NCI-H510A (cell line): Measurements from ENCODE around the gene PACRG.

Experiments
- DNase-seq: peaks from one replicate; lab custom pipeline; 2025; lab: John Stamatoyannopoulos, UW

Gene PACRG

GRCh38 chr6:163177892-163178420 lies 450.2 kb downstream of the PACRG start:
- DNase-seq: no peak

DNA sequence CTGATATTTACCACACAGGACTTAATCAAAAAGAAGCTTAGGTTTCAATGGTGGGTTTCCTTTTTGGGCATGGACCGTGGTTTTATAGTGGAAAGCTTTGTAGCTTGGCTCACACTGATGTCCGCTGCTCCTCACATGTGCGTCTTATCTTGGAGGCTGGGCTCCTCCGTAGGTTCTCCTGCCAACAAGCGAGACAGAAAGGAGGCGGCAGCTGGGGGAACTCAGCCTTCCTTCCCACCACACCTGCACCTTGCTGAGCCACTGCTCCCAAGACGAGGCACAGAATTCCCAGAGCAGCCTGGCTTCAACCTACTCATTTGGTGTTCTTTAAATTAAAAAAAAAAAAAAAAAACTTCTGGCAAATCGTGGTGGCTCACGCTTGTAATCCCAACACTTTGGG lies 451.3 kb downstream of the PACRG start:
- no peak for DNase-seq

GRCh38 chr6:163179721-163180120 lies 451.9 kb downstream of the PACRG start:
- no peak for DNase-seq

- no peak for DNase-seq
Observed at GRCh38 chr6:163180874-163181541, 453.2 kb downstream of the PACRG start.

DNA sequence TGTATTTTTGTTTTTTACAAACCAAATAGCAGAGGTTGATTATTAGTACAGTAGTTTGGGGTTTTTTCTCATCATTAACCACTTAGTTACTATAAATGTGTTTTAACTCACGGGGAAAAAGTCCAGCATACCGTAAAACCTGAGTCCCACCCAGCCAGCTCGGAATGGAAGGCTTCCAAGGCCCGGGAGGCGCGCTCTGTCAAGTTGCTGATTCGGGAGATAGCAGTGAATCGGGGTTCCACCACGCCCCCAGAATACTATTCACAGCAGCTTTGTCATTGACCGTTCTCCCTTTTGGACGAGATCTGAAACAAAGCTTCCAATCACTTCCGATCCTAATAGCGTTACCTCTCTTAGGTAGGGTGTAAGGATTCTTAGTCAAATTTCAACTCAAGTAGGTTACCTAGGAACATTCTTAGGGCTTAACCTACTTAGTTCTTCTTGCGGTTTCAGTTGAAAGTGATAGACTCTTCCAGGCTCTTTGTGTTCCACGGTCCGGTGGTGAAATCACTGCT lies 453.9 kb downstream of the PACRG start:
- no peak for DNase-seq

DNA sequence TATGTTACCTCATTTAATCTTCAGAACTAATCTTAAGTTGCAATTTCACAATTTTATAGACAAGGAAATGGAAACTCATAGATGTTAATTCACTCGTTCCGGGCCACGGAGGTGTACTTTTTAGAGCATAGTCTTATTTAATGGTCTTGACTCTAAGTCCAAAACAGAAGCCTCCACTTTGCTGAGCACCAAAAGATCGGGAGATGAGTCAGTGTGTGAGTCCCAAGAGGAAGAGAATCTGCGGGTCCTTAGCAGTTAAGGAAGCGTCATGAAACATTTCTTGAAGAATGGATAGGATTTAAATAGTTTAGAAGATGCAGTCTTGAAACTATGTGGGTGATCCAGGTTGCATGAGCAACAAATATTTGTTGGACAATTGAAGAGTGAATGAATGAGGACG lies 454.9 kb downstream of the PACRG start:
- no peak for DNase-seq

DNA sequence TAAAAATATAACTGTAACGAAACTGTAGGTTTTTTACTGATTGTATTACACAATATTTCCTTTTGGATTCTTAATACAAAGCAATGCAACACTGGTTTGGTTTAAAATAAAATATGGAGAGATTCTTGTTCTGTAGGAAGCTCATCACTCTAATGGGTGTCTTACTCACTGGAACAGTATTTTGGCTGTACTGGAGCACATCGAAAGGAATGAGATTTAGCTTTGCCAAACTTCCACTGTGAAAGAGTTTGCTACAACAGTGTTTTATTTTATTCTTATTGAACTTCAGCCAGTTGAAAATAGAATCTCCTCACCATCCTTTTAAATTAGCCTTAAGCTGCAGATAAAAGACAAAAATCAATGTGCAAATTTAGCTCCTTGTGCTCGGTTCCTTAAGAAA lies 456.0 kb downstream of the PACRG start:
- DNase-seq: no peak

DNA sequence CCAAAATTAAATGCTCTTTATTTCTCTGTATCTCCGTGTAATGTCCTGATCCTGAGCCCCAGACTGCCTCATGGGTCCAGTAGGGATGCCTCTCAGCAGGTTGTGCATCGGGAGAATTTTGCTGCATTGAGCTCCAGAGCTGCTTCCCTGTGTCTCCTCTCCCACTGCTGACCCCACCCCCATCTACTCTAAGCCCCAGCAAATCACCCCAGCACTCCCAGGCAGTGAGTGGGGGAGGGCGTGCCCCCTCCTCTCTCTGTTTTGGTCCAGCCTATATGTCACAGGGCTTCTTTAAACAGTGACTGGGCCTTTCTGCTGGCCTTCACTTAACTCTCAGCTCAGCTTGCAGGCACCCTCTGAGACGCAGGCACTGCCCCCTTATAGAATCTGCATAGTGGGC lies 458.0 kb downstream of the PACRG start:
- no peak for DNase-seq

- DNase-seq: no peak
Observed at GRCh38 chr6:163186527-163186926, 458.8 kb downstream of the PACRG start.

- DNase-seq: no peak
Observed at GRCh38 chr6:163187201-163187600, 459.4 kb downstream of the PACRG start.

- no peak for DNase-seq
Observed at GRCh38 chr6:163187606-163188005, 459.8 kb downstream of the PACRG start.

DNA sequence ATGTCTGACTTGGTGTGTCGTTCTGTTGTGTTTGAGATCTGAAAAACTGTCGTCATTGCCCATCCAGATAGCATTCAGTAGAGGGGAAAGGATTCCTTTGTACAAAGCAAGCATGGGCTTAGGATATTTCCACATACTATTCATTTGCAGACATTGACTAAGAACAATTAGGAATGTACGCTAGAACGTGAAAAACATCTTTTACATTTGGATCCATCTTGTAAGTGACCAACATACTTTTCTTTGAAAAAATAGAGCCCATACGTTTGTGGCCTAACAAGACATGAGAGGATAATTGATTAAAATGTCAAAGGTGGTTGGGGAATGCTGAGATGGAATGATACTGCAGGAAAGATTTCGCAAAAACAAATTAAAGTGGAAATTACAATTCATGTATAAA lies 461.0 kb downstream of the PACRG start:
- DNase-seq: no peak

DNA sequence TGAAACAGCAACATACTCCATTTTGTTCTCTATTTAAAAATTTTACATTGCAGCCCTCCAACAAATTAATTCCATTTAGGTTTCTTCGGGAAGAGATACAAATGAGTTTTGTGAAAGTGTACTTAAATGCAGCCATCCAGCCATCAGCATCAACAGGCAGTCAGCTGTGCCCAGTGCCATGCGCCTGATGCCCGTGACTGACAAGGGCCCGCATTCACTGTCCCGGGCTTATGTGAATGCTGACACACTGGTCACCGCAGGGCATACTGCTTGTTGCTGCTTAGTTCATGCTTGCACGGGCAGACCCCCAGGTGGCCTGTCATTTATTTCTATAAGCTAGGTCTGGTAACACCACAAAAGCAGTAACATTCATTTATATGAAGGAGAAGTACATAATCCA lies 461.8 kb downstream of the PACRG start:
- no peak for DNase-seq

GRCh38 chr6:163190786-163191185 lies 463.0 kb downstream of the PACRG start:
- no peak for DNase-seq

GRCh38 chr6:163191704-163192537 lies 464.1 kb downstream of the PACRG start:
- DNase-seq: no peak

GRCh38 chr6:163192591-163192990 lies 464.8 kb downstream of the PACRG start:
- DNase-seq: no peak

DNA sequence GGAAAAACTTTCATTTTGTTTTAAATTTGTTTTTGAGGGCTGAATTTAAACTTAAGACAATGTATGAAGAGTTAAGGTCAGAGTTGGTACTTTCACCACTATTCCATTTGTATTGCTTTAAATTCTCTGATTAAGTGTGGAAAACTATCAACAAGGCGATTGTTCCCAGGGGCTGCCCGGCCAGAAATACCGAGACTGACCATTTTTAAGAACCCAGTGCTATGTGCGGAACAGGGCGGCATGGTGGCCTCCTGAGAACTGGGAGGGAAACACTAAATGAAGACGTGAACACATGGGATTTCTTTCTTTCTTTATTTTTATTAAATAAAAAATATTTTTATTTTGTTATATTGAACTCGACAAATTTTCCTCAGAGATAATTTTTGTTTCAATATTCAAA lies 465.6 kb downstream of the PACRG start:
- no peak for DNase-seq

DNA sequence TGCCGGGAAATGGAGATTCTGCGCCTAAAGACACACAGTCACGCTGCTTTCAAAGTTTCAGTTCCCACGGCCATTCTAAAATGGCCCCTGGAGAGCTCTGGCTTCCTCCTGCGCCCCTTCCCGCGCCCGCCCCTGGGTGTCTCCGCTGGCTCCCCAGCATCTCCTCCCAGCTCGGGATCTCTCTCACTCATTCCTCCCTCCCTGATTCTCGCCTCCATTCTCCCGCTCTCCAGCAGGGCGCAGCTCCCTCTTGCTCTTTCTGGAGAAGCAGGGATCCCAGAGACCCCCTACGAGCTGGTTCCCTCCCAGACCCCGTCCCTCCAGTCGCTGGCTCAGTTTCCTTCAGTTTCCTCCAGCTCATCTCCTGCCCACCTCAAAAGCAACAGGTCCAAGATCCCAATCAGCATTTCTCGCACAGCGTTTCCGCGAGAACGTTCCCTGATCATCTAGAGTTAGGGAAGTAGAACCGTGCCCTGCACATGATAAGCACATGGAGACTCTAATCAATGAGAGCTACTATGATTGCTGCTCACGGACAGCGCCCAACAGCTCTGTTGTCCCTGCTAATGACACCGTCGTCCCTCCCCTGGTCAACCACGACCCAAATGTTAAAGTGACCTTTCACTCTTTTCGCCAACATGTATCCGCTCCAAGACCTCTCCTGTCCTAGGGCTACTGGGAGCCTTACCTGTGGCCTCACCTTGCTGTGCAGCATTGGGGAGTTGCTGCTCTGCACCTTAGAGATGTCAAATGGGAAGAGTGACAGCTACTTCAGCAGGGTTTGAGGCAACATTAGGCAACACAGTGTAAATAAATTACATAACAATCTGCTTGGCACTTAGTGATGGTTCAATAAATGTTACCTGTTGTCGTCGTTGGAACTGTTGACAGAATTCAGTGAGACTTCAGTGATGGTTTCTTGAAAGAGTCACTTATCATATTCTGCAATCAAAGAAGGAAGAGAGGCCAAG lies 468.2 kb downstream of the PACRG start:
- DNase-seq: no peak

GRCh38 chr6:163197839-163198238 lies 470.1 kb downstream of the PACRG start:
- DNase-seq: no peak

DNA sequence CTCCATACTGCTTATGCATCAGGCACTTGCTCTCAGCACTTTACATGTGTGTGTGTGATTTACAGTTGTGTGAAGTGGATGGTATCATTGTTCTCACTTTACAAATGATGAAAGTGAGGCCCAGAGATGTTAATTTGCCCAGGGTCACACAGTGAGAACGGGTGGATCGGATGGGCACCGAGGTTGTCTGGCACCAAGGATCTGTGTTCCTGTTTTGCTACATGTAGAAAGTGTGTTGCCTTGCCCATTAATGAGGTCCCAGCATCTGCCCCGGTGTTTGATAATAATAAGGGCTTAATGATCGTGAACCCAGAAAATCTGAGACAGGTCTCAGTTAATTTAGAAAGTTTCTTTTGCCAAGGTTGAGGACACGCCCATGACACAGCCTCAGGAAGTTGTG lies 470.6 kb downstream of the PACRG start:
- DNase-seq: no peak

DNA sequence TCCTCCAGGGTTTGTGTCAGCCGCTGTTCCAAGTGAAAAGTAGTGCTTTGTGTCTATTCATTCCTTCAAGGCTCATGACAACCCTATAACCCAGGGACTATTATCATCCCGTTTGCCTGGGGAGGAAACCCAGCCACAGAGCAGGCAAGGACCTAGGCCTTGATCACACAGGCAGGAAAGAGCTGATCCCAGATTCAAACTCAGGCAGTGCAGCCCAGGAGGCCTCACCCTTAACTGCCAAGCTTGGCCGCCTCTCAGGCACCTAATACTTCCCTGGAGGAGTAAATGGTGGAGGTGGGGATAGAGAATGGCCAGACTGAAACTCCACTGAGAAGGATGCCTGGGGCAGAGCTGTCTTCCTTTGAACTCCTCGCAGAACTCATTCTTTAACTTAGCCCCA lies 471.6 kb downstream of the PACRG start:
- no peak for DNase-seq

DNA sequence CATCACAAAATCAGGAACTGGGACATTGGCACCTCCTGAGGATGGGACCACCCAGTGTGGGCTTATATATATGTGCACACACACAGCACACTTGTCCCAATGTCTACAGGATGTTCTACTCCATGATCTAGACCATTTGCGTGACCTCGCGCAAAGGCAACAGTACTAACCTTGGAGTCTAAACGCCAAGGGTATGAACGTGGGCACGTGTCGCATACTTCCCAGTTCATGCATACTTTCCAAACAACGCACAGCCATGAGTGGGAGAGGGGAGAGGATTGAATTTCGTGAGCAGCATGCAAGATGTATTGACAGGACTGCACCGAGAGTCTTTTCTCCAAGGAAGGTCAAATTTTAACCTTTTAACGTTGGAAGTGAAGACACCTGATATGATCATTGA lies 472.5 kb downstream of the PACRG start:
- DNase-seq: no peak
